ENCODE measurements around the gene MED9. TPM values are rescaled to one million over a fixed set of nuclear protein-coding genes. Genes with fewer than 3 reads are reported as not detected.
A peak's percentile ranks its signal among the peaks of the same experiment; 100 is the strongest.

MED9 gene
- total and polyA plus RNA-seq, 2 donors (not counting 3 experiments of a cell fraction or from before 2014, with no cell fraction given), result 15.1 to 18.2 TPM

- Histone ChIP-seq H3K4me3 (replicated peaks in 1 of 3; ENCODE audit: insufficient read depth in 1 of 3, low read depth in 1 of 3, low read length in 3 of 3) (no peak overlapping the region), H4K20me1 (replicated peaks; ENCODE audit: control insufficient read depth, extremely low read depth, insufficient read depth, low read length) (no peaks in the 10 kb centered on the region), H3K4me1 (ENCODE audit: control insufficient read depth, extremely low read depth, insufficient read depth, low read length) (peaks cover 26% of the 10 kb centered on the region), H3K9ac (replicated peaks; ENCODE audit: extremely low read depth, insufficient read depth, low read length) (peak overlapping the region; percentile 45), H3K9me3 (replicated peaks; ENCODE audit: control insufficient read depth, insufficient read depth, low read length) (no peaks in the 10 kb centered on the region), H3K27me3 (ENCODE audit: control insufficient read depth in 2 of 2, insufficient read depth in 2 of 2, low read length in 2 of 2) (peaks cover 0 to 2% of the 10 kb centered on the region in 2 experiments), H3K36me3 (ENCODE audit: control insufficient read depth in 2 of 2, extremely low read depth in 1 of 2, insufficient read depth in 2 of 2, low read length in 2 of 2) (no peaks in the 10 kb centered on the region), H3K4me2 (ENCODE audit: insufficient read depth, low read length) (peak overlapping the region; percentile 26), H3K27ac (ENCODE audit: insufficient read depth, low read depth, low read length) (peak overlapping the region; percentile 90), H3K9me1 (replicated peaks; ENCODE audit: control insufficient read depth, extremely low read depth, insufficient read depth, low read length) (no peaks in the 10 kb centered on the region), H3K79me2 (ENCODE audit: control insufficient read depth, insufficient read depth, low read length) (no peaks in the 10 kb centered on the region), H2AFZ (ENCODE audit: low read depth, low read length) (no peak overlapping the region)
- intact Hi-C loops (cut with micrococcal nuclease), result loop anchor here (1.0 to 2.0 kb wide), 5 partner anchors 30 to 266 kb away; partner anchors contain the start of genes MED9 and RASD1
- TF ChIP-seq JUN (IDR thresholded peaks at IDR 0.05; ENCODE audit: borderline replicate concordance, insufficient read depth, insufficient read length, low read depth) (no peak), POLR2AphosphoS5 (IDR thresholded peaks at IDR 0.05; ENCODE audit: insufficient read depth, low read depth, low read length) (no peak), MYC (IDR thresholded peaks at IDR 0.05; ENCODE audit: low read depth, low read length) (no peak), GATA2 (IDR thresholded peaks at IDR 0.05; ENCODE audit: insufficient read depth, insufficient read length, low read depth, low read length) (no peak), EZH2 (IDR thresholded peaks at IDR 0.05; ENCODE audit: borderline replicate concordance, low read depth, low read length, severe bottlenecking) (no peak), FOS (IDR thresholded peaks at IDR 0.05; ENCODE audit: borderline replicate concordance, insufficient read depth, low read length) (no peak), MAX (IDR thresholded peaks at IDR 0.05; ENCODE audit: insufficient read depth, insufficient read length) (no peak), POLR2A (IDR thresholded peaks at IDR 0.05; ENCODE audit: low read depth, low read length) (no peak)
- TF ChIP-seq, protein P1, sequence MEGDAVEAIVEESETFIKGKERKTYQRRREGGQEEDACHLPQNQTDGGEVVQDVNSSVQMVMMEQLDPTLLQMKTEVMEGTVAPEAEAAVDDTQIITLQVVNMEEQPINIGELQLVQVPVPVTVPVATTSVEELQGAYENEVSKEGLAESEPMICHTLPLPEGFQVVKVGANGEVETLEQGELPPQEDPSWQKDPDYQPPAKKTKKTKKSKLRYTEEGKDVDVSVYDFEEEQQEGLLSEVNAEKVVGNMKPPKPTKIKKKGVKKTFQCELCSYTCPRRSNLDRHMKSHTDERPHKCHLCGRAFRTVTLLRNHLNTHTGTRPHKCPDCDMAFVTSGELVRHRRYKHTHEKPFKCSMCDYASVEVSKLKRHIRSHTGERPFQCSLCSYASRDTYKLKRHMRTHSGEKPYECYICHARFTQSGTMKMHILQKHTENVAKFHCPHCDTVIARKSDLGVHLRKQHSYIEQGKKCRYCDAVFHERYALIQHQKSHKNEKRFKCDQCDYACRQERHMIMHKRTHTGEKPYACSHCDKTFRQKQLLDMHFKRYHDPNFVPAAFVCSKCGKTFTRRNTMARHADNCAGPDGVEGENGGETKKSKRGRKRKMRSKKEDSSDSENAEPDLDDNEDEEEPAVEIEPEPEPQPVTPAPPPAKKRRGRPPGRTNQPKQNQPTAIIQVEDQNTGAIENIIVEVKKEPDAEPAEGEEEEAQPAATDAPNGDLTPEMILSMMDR (IDR thresholded peaks at IDR 0.05; ENCODE audit: extremely low read depth in 1 of 2, insufficient read depth in 1 of 2, low read depth in 1 of 2, low read length in 2 of 2), result no peak
- TSS peak; percentile 87 for BruUV-seq (replicated peaks)
- FAIRE-seq (peak; percentile 58), DNase-seq (ENCODE audit: low read depth, low spot score) (no peak)
- dilution Hi-C loops (cut with MboI; ENCODE audit: extremely low pct_ligation_motif_present, low sequenced_read_pairs), result no loop called here
- ChIA-PET POLR2A (interaction anchor here (1.9 kb wide), 1 partner anchor 49 kb away, joined by 9 read pairs; the partner anchor contains the start of gene RASD1), CTCF (interaction anchor here (1.0 to 2.0 kb wide), 7 partner anchors 19 to 91 kb away, joined by 3 to 10 read pairs (median 4); partner anchors contain the start of gene RASD1)
Observed at GRCh38 chr17:17446666-17447155, 30.1 kb upstream of the MED9 start.

Measured in endothelial cell of umbilical vein (primary cell).